Hepatocyte (in vitro differentiated cells): ENCODE data around the gene PSMA6. TPM values are rescaled to one million over a fixed set of nuclear protein-coding genes. Genes with fewer than 3 reads are reported as not detected.

Experiments
- DNase-seq: peaks from one replicate; pipeline ENCODE4 v3.0.0-alpha.2; 2016; ENCODE audit warnings: low spot score
- H2AFZ ChIP-seq: fragments of 200-600 bp; sonication (generic); 2 replicates; pipeline ENCODE4 v1.6.0; 2016; ENCODE audit warnings: antibody characterized with exemption, mild to moderate bottlenecking
- H3K27ac ChIP-seq: fragments of 200-600 bp; sonication (generic); 2 replicates; pipeline ENCODE4 v1.5.1; 2016; ENCODE audit warnings: mild to moderate bottlenecking
- H3K27me3 ChIP-seq: fragments of 200-600 bp; sonication (generic); 2 replicates; pipeline ENCODE4 v1.6.1; 2016
- H3K36me3 ChIP-seq: fragments of 200-600 bp; sonication (generic); replicated peaks from 2 replicates; pipeline ENCODE4 v1.5.1; 2016; ENCODE audit warnings: low read depth; ENCODE audit not compliant: insufficient read depth
- H3K4me1 ChIP-seq: fragments of 200-600 bp; sonication (generic); 2 replicates; pipeline ENCODE4 v1.5.1; 2016; ENCODE audit warnings: mild to moderate bottlenecking, moderate library complexity; ENCODE audit not compliant: insufficient read depth
- H3K4me2 ChIP-seq: fragments of 200-600 bp; sonication (generic); 2 replicates; pipeline ENCODE4 v1.6.0; 2016
- H3K4me3 ChIP-seq: fragments of 200-600 bp; sonication (generic); 2 replicates; pipeline ENCODE4 v1.5.1; 2016; ENCODE audit warnings: mild to moderate bottlenecking
- H3K79me2 ChIP-seq: fragments of 200-600 bp; sonication (generic); 2 replicates; pipeline ENCODE4 v1.6.0; 2017; ENCODE audit warnings: mild to moderate bottlenecking
- H3K9me2 ChIP-seq: fragments of 200-600 bp; sonication (generic); replicated peaks from 2 replicates; pipeline ENCODE4 v1.6.0; 2017; ENCODE audit warnings: mild to moderate bottlenecking; ENCODE audit not compliant: insufficient read depth
- H3K9me3 ChIP-seq: fragments of 200-600 bp; sonication (generic); 2 replicates; pipeline ENCODE4 v1.5.1; 2016; ENCODE audit warnings: low read depth, mild to moderate bottlenecking
- H4K20me1 ChIP-seq: fragments of 200-600 bp; sonication (generic); 2 replicates; pipeline ENCODE4 v1.6.0; 2016; ENCODE audit warnings: mild to moderate bottlenecking; ENCODE audit not compliant: insufficient read depth, poor library complexity, severe bottlenecking
- EZH2 ChIP-seq: fragments of 200-600 bp; sonication (generic); IDR thresholded peaks from 2 replicates; pipeline ENCODE4 v1.6.1; 2016; ENCODE audit warnings: antibody characterized with exemption, mild to moderate bottlenecking, borderline replicate concordance
- EZH2phosphoT487 ChIP-seq: fragments of 200-600 bp; sonication (generic); IDR thresholded peaks from one replicate; pipeline ENCODE4 v1.6.1; 2018; ENCODE audit warnings: antibody characterized with exemption, mild to moderate bottlenecking, low read depth, moderate library complexity; ENCODE audit not compliant: unreplicated experiment, severe bottlenecking
- WGBS: methylation state at CpG from one replicate; pipeline ENCODE4 v1.1.6; 2016; ENCODE audit warnings: low lambda C conversion rate; ENCODE audit errors: missing lambda C conversion rate; 5-methylcytosine and 5-hydroxymethylcytosine counted together
- polyA plus RNA-seq: library from polyadenylated mRNA; unstranded; fragments of >200 nt; fragmentation: Nextera tagmentation; extraction: Ambion mirVana; gene quantifications from 2 replicates; pipeline ENCODE4 v1.2.1, GENCODE V29; 2016
- total RNA-seq: library from RNA; depleted of rRNA; stranded (reverse); fragments of >200 nt; gene quantifications from 2 replicates; pipeline ENCODE4 v1.2.3, GENCODE V29; 2014
- TF ChIP-seq, protein P1 (sequence below): fragments of 200-600 bp; sonication (generic); IDR thresholded peaks from 2 replicates; pipeline ENCODE4 v1.5.1; 2016; ENCODE audit warnings: antibody characterized with exemption, mild to moderate bottlenecking; ENCODE audit not compliant: poor library complexity

The PSMA6 gene
- total and polyA plus RNA-seq, 2 experiments from 2014 or later, result 228 to 260 TPM

DNA sequence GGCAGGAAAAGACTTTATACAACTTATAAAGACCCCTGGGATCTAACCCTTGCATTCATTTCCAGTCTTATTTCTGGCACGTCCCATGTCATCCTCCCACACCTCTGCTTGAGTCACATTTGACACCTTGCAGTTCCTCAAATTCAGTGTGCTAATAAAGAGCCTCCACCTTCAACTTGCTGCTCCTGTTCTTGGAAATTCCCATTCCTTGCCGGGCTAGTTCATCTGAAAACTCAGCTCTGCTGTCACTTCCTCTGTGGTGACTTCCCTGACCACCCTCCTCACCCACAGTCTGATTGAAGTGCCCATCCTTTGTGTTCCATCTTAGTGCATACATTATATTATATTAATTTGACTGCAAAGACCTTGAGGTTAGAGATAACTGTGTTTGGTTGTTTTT lies 37.4 kb upstream of the PSMA6 start:
- Histone ChIP-seq H3K27ac (no peak overlapping the region), H3K9me2 (no peaks in the 10 kb centered on the region), H3K79me2 (no peaks in the 10 kb centered on the region), H3K4me3 (no peak overlapping the region), H3K27me3 (no peaks in the 10 kb centered on the region), H2AFZ (no peak overlapping the region), H4K20me1 (no peaks in the 10 kb centered on the region), H3K4me2 (no peak overlapping the region), H3K9me3 (no peaks in the 10 kb centered on the region), H3K4me1 (no peaks in the 10 kb centered on the region), H3K36me3 (no peaks in the 10 kb centered on the region)
- 93% methylated on average over 2 of the region's 2 CpGs for WGBS
- TF ChIP-seq EZH2, result no peak
- TF ChIP-seq, protein P1, sequence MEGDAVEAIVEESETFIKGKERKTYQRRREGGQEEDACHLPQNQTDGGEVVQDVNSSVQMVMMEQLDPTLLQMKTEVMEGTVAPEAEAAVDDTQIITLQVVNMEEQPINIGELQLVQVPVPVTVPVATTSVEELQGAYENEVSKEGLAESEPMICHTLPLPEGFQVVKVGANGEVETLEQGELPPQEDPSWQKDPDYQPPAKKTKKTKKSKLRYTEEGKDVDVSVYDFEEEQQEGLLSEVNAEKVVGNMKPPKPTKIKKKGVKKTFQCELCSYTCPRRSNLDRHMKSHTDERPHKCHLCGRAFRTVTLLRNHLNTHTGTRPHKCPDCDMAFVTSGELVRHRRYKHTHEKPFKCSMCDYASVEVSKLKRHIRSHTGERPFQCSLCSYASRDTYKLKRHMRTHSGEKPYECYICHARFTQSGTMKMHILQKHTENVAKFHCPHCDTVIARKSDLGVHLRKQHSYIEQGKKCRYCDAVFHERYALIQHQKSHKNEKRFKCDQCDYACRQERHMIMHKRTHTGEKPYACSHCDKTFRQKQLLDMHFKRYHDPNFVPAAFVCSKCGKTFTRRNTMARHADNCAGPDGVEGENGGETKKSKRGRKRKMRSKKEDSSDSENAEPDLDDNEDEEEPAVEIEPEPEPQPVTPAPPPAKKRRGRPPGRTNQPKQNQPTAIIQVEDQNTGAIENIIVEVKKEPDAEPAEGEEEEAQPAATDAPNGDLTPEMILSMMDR, result no peak
- TF ChIP-seq EZH2phosphoT487, result no peak
- no peak for DNase-seq

- Histone ChIP-seq H2AFZ (no peak overlapping the region), H3K9me3 (no peaks in the 10 kb centered on the region), H3K4me3 (no peak overlapping the region), H4K20me1 (no peaks in the 10 kb centered on the region), H3K27ac (no peak overlapping the region), H3K4me2 (no peak overlapping the region), H3K27me3 (no peaks in the 10 kb centered on the region), H3K36me3 (no peaks in the 10 kb centered on the region), H3K4me1 (no peaks in the 10 kb centered on the region), H3K9me2 (no peaks in the 10 kb centered on the region), H3K79me2 (no peaks in the 10 kb centered on the region)
- no peak for DNase-seq
- no peak for TF ChIP-seq EZH2phosphoT487
- no peak for TF ChIP-seq EZH2
- TF ChIP-seq, protein P1, result no peak
- WGBS, result 100% methylated on average over 5 of the region's 5 CpGs
Observed at GRCh38 chr14:35255711-35256110, 36.5 kb upstream of the PSMA6 start.

GRCh38 chr14:35257809-35258208 lies 34.4 kb upstream of the PSMA6 start:
- Histone ChIP-seq H3K9me2 (no peaks in the 10 kb centered on the region), H3K4me2 (no peak overlapping the region), H3K4me3 (no peak overlapping the region), H3K4me1 (no peaks in the 10 kb centered on the region), H3K27ac (no peak overlapping the region), H3K9me3 (no peaks in the 10 kb centered on the region), H3K36me3 (no peaks in the 10 kb centered on the region), H3K79me2 (no peaks in the 10 kb centered on the region), H2AFZ (no peak overlapping the region), H3K27me3 (no peaks in the 10 kb centered on the region), H4K20me1 (no peaks in the 10 kb centered on the region)
- DNase-seq, result no peak
- 83% methylated on average over 1 of the region's 1 CpG for WGBS
- TF ChIP-seq EZH2 (no peak), EZH2phosphoT487 (no peak)
- TF ChIP-seq, protein P1, result no peak

DNA sequence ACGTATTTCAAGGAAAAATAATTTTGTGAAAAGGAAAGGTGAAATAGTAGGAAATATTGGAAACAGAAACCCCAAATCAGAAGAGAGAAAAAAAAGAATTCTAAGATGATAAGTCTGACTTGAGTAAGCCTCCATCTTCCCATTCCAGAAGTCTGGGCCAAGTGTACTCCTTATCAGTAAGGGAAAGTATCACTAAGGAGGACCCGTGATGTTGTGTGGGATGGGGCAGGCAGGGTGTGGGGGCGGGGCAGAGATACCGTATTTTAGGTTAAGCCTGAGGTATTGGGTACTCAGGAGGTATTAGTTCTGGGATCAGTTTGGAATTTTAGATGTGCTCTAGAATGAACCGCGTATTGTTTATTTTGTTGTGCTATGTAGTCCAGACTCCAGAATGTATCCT lies 33.8 kb upstream of the PSMA6 start:
- no peak for TF ChIP-seq EZH2phosphoT487
- TF ChIP-seq, protein P1, result no peak
- TF ChIP-seq EZH2, result no peak
- Histone ChIP-seq H3K27me3 (no peaks in the 10 kb centered on the region), H3K36me3 (no peaks in the 10 kb centered on the region), H2AFZ (no peak overlapping the region), H3K79me2 (no peaks in the 10 kb centered on the region), H3K4me1 (no peaks in the 10 kb centered on the region), H3K4me2 (no peak overlapping the region), H3K27ac (no peak overlapping the region), H3K9me2 (no peaks in the 10 kb centered on the region), H3K4me3 (no peak overlapping the region), H4K20me1 (no peaks in the 10 kb centered on the region), H3K9me3 (no peaks in the 10 kb centered on the region)
- 90% methylated on average over 6 of the region's 6 CpGs for WGBS
- no peak for DNase-seq
